Endothelial cell of umbilical vein (primary cell): ENCODE data around the gene ZNF618. TPM values are rescaled to one million over a fixed set of nuclear protein-coding genes. Genes with fewer than 3 reads are reported as not detected.

ENCODE experiments used
- BruUV-seq: library from RNA; stranded (reverse); fragments of 400-500 nt; replicated peaks from 2 replicates; lab custom pipeline; 2021; lab: Mats Ljungman, UMichigan
- CTCF ChIA-PET: fragments of 300-600, 350-600 bp; sonication (Branson Sonifier 250); formaldehyde crosslinking; loops from one replicate; lab custom pipeline; 2021; ENCODE audit warnings: antibody characterized with exemption, inconsistent platforms; lab: Charles Lee
- POLR2A ChIA-PET: fragments of 300-600, 350-600 bp; sonication (Branson Sonifier 250); formaldehyde crosslinking; loops from one replicate; lab custom pipeline; 2021; ENCODE audit warnings: antibody characterized with exemption, inconsistent platforms; lab: Charles Lee
- DNase-seq: peaks from one replicate; pipeline ENCODE4 v3.0.0-alpha.2; 2011; ENCODE audit warnings: low read depth, low spot score
- FAIRE-seq: peaks from 2 replicates; lab custom pipeline; 2011; peaks lifted over from hg19 to GRCh38; lab: Jason Lieb, UNC
- H2AFZ ChIP-seq: 2 replicates; pipeline ENCODE4 v1.6.0; 2012; ENCODE audit warnings: low read depth, low read length, control low read depth, inconsistent platforms
- H3K27ac ChIP-seq: 2 replicates; pipeline ENCODE4 v1.5.1; 2011; ENCODE audit warnings: low read depth, mild to moderate bottlenecking, control low read depth, low read length, moderate library complexity; ENCODE audit not compliant: insufficient read depth
- H3K27me3 ChIP-seq, 2 experiments: 2 replicates each; pipeline versions ENCODE4 v1.6.0 to v1.6.1; 2011; ENCODE audit warnings: low read length in 2 of 2, mixed read lengths in 1 of 2; ENCODE audit not compliant: control insufficient read depth in 2 of 2, insufficient read depth in 2 of 2
- H3K36me3 ChIP-seq, 2 experiments: 2 replicates in 1 of 2; 3 replicates in 1 of 2; pipeline ENCODE4 v1.5.1; 2011; ENCODE audit warnings: low read length in 2 of 2, mild to moderate bottlenecking in 1 of 2, moderate library complexity in 1 of 2; ENCODE audit not compliant: control insufficient read depth in 2 of 2, insufficient read depth in 2 of 2; ENCODE audit errors: extremely low read depth in 1 of 2
- H3K4me1 ChIP-seq: 3 replicates; pipeline ENCODE4 v1.5.1; 2011; ENCODE audit warnings: mild to moderate bottlenecking, low read length; ENCODE audit not compliant: control insufficient read depth, insufficient read depth; ENCODE audit errors: extremely low read depth
- H3K4me2 ChIP-seq: 2 replicates; pipeline ENCODE4 v1.6.1; 2011; ENCODE audit warnings: low read length, control low read depth, mixed read lengths; ENCODE audit not compliant: insufficient read depth
- H3K4me3 ChIP-seq, 3 experiments: fragments of 200-600 bp in 1 of 3; sonication (generic), shearing (Covaris generic) in 1 of 3; replicated peaks in 1 of 3; 2 replicates each; pipeline ENCODE4 v1.5.1; 2011 to 2016; ENCODE audit warnings: control low read depth in 3 of 3, low read length in 3 of 3, mild to moderate bottlenecking in 2 of 3, inconsistent platforms in 1 of 3, low read depth in 1 of 3, moderate library complexity in 1 of 3; ENCODE audit not compliant: insufficient read depth in 1 of 3
- H3K79me2 ChIP-seq: 2 replicates; pipeline ENCODE4 v1.6.0; 2012; ENCODE audit warnings: low read length, inconsistent platforms; ENCODE audit not compliant: control insufficient read depth, insufficient read depth
- H3K9ac ChIP-seq: replicated peaks from 2 replicates; pipeline ENCODE3; 2011; ENCODE audit warnings: low read length, control low read depth; ENCODE audit not compliant: insufficient read depth; ENCODE audit errors: extremely low read depth
- H3K9me1 ChIP-seq: replicated peaks from 3 replicates; pipeline ENCODE4 v1.6.0; 2011; ENCODE audit warnings: mild to moderate bottlenecking, low read length; ENCODE audit not compliant: control insufficient read depth, insufficient read depth; ENCODE audit errors: extremely low read depth
- H3K9me3 ChIP-seq: replicated peaks from 2 replicates; pipeline ENCODE4 v1.5.1; 2012; ENCODE audit warnings: low read length, inconsistent platforms; ENCODE audit not compliant: control insufficient read depth, insufficient read depth
- H4K20me1 ChIP-seq: replicated peaks from 2 replicates; pipeline ENCODE3; 2011; ENCODE audit warnings: mild to moderate bottlenecking, low read length; ENCODE audit not compliant: control insufficient read depth, insufficient read depth; ENCODE audit errors: extremely low read depth
- EZH2 ChIP-seq: IDR thresholded peaks from 2 replicates; pipeline ENCODE4 v1.6.1; 2012; ENCODE audit warnings: borderline replicate concordance, low read depth, mild to moderate bottlenecking, moderate library complexity, low read length, inconsistent platforms; ENCODE audit not compliant: severe bottlenecking
- FOS ChIP-seq: IDR thresholded peaks from 2 replicates; pipeline ENCODE4 v1.6.1; 2011; ENCODE audit warnings: mild to moderate bottlenecking, low read length, moderate library complexity, borderline replicate concordance; ENCODE audit not compliant: insufficient read depth
- GATA2 ChIP-seq: IDR thresholded peaks from 2 replicates; pipeline ENCODE4 v1.7.0; 2011; ENCODE audit warnings: low read depth, mild to moderate bottlenecking, moderate library complexity, mixed read lengths, low read length; ENCODE audit not compliant: insufficient read length, insufficient read depth
- JUN ChIP-seq: IDR thresholded peaks from 2 replicates; pipeline ENCODE4 v1.6.1; 2011; ENCODE audit warnings: borderline replicate concordance, low read depth; ENCODE audit not compliant: insufficient read length, insufficient read depth
- MYC ChIP-seq: IDR thresholded peaks from one replicate; pipeline ENCODE4 v1.6.1; 2011; ENCODE audit warnings: mild to moderate bottlenecking, low read depth, low read length
- POLR2A ChIP-seq: IDR thresholded peaks from 2 replicates; pipeline ENCODE4 v1.6.1; 2012; ENCODE audit warnings: low read depth, mild to moderate bottlenecking, control low read depth, low read length
- POLR2AphosphoS5 ChIP-seq: IDR thresholded peaks from 2 replicates; pipeline ENCODE4 v1.6.1; 2012; ENCODE audit warnings: low read depth, mild to moderate bottlenecking, control low read depth, low read length, moderate library complexity; ENCODE audit not compliant: insufficient read depth
- dilution Hi-C: fragments of 300-500 bp; cut with MboI; formaldehyde crosslinking; loops from one replicate; pipeline ENCODE4 v1.15.0; 2019; ENCODE audit warnings: low sequenced_read_pairs; ENCODE audit not compliant: extremely low pct_ligation_motif_present
- intact Hi-C: fragments of 100-400 bp; cut with micrococcal nuclease; formaldehyde crosslinking; loops from one replicate; pipeline ENCODE4 v1.10.0; 2022
- polyA plus RNA-seq, 4 experiments: library from polyadenylated mRNA; depleted of rRNA in 3 of 4; stranded (reverse) in 3 of 4; unstranded in 1 of 4; fragments of >200 nt; gene quantifications; 2 replicates each; pipeline versions ENCODE4 v1.2.1 to v1.2.3, GENCODE V29; 2011 to 2012; ENCODE audit warnings: missing spikeins in 1 of 4
- total RNA-seq: library from RNA; stranded (reverse); gene quantifications from 2 replicates; pipeline ENCODE4 v1.2.3, GENCODE V29; 2021
- TF ChIP-seq, protein P1 (sequence below): IDR thresholded peaks from 2 replicates; pipeline ENCODE4 v1.6.1; 2011; ENCODE audit not compliant: insufficient read depth, insufficient read length
- TF ChIP-seq, protein P2 (sequence below), 2 donors: IDR thresholded peaks; 1 replicate in 1 of 2; 2 replicates in 1 of 2; pipeline ENCODE4 v1.5.1; 2011; ENCODE audit warnings: low read length in 2 of 2, mild to moderate bottlenecking in 2 of 2, moderate library complexity in 2 of 2, control low read depth in 1 of 2, inconsistent platforms in 1 of 2, low read depth in 1 of 2; ENCODE audit not compliant: insufficient read depth in 1 of 2; ENCODE audit errors: extremely low read depth in 1 of 2

The ZNF618 gene
- total and polyA plus RNA-seq, 2 donors (not counting 3 experiments of a cell fraction or from before 2014, with no cell fraction given) = 22.6 to 80.3 TPM

DNA sequence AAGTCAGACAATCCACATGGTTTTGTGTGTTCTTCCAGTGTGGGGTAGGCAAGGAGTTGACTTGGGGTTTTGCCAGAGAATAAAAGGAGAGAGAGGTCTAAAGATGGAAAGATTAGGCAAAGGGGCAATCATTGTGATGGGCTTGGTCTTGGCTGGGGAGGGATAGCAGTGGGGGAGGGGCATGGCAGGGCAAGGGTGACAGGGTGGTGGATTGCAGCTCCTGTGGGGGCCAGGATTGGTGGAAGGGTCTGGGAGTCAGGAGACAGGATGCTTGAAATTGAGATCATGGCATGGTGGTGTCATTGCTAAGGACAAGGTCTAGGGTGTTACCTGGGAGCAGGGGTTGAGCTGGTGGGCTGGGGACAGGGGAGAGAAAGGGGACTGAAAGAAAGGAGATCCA lies 57.6 kb downstream of the ZNF618 start:
- no peaks in the 10 kb centered on the region for H4K20me1 ChIP-seq
- DNase-seq (no peak), FAIRE-seq (no peak)
- peaks cover 80% of the 10 kb centered on the region for H3K79me2 ChIP-seq
- no peaks in the 10 kb centered on the region for H3K36me3 ChIP-seq
- intact Hi-C loops = no loop called here
- H3K9me3 ChIP-seq = no peaks in the 10 kb centered on the region
- dilution Hi-C loops = no loop called here
- H3K4me1 ChIP-seq = peaks cover 40% of the 10 kb centered on the region
- H3K9me1 ChIP-seq = no peaks in the 10 kb centered on the region
- no peaks in the 10 kb centered on the region for H3K27me3 ChIP-seq
- TF ChIP-seq POLR2AphosphoS5 = no peak
- TF ChIP-seq, protein P1, sequence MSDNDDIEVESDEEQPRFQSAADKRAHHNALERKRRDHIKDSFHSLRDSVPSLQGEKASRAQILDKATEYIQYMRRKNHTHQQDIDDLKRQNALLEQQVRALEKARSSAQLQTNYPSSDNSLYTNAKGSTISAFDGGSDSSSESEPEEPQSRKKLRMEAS = no peak
- TF ChIP-seq JUN = no peak
- no peak for TF ChIP-seq POLR2A
- no peak for TF ChIP-seq FOS
- TF ChIP-seq EZH2 = no peak
- TF ChIP-seq, protein P2, sequence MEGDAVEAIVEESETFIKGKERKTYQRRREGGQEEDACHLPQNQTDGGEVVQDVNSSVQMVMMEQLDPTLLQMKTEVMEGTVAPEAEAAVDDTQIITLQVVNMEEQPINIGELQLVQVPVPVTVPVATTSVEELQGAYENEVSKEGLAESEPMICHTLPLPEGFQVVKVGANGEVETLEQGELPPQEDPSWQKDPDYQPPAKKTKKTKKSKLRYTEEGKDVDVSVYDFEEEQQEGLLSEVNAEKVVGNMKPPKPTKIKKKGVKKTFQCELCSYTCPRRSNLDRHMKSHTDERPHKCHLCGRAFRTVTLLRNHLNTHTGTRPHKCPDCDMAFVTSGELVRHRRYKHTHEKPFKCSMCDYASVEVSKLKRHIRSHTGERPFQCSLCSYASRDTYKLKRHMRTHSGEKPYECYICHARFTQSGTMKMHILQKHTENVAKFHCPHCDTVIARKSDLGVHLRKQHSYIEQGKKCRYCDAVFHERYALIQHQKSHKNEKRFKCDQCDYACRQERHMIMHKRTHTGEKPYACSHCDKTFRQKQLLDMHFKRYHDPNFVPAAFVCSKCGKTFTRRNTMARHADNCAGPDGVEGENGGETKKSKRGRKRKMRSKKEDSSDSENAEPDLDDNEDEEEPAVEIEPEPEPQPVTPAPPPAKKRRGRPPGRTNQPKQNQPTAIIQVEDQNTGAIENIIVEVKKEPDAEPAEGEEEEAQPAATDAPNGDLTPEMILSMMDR (IDR thresholded peaks at IDR 0.05; ENCODE audit: extremely low read depth in 1 of 2, insufficient read depth in 1 of 2, low read depth in 1 of 2, low read length in 2 of 2) = no peak
- TF ChIP-seq GATA2 = no peak
- TF ChIP-seq MYC = no peak
- ChIA-PET POLR2A (no interaction called here), CTCF (interaction anchor here (0.7 to 1.2 kb wide), 3 partner anchors 24 to 196 kb away, joined by 3 to 4 read pairs (median 3); no protein-coding TSS in a partner anchor)
- H3K9ac ChIP-seq = no peak overlapping the region
- no peak overlapping the region for H2AFZ ChIP-seq
- no peak overlapping the region for H3K27ac ChIP-seq
- H3K4me3 ChIP-seq = no peak overlapping the region
- H3K4me2 ChIP-seq = no peak overlapping the region
- BruUV-seq = no TSS peak
